ENCODE data around the gene MAGEB6.
"Not testable (repeated sequence)": the region's sequence is repeated elsewhere in the genome, so short reads cannot be mapped to it uniquely, and the experiment has no call there.

The MAGEB6 gene, protein sequence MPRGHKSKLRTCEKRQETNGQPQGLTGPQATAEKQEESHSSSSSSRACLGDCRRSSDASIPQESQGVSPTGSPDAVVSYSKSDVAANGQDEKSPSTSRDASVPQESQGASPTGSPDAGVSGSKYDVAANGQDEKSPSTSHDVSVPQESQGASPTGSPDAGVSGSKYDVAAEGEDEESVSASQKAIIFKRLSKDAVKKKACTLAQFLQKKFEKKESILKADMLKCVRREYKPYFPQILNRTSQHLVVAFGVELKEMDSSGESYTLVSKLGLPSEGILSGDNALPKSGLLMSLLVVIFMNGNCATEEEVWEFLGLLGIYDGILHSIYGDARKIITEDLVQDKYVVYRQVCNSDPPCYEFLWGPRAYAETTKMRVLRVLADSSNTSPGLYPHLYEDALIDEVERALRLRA

DNA sequence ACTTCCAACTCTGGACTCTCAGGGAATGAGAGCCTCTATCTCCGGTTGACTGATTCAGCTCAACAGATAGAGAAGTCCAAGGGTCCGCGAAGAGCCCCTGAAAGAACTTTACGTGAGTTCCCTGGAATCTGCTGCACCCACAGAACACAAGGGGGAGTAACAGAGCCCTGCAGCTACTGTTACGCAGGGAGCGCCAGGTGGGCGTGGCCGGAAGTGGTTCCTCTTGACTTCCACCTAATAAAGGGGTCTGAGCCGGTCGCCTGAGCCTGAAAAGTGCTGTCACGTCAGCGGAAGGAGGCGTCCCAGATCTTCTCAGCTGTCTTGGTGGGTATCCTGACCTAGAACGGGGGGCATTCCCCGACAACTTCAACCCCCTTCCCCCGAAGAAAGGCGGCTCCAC is at the start of gene MAGEB6:
MAGEB6 (plus strand) TSS at position 237 of the 400 bp plus-strand sequence. CDS start 1,407 bp downstream, outside the sequence.
- no peak within 1 kb of the TSS for H3K27ac ChIP-seq
- no peaks in the 10 kb centered on the region for H3K79me2 ChIP-seq
- no peaks in the 10 kb centered on the region for H3K27me3 ChIP-seq (ENCODE audit: control insufficient read depth, insufficient read depth, low read length)
- H3K36me3 ChIP-seq (ENCODE audit: control insufficient read depth, insufficient read depth, low read length) = no peaks in the 10 kb centered on the region
- H3K4me2 ChIP-seq (ENCODE audit: low read length) = no peak within 1 kb of the TSS
- no peak within 1 kb of the TSS for H3K9ac ChIP-seq
- no peaks in the 10 kb centered on the region for H3K4me1 ChIP-seq
- no peaks in the 10 kb centered on the region for H3K9me3 ChIP-seq (ENCODE audit: control insufficient read depth, low read length)
- TF ChIP-seq, protein P1, sequence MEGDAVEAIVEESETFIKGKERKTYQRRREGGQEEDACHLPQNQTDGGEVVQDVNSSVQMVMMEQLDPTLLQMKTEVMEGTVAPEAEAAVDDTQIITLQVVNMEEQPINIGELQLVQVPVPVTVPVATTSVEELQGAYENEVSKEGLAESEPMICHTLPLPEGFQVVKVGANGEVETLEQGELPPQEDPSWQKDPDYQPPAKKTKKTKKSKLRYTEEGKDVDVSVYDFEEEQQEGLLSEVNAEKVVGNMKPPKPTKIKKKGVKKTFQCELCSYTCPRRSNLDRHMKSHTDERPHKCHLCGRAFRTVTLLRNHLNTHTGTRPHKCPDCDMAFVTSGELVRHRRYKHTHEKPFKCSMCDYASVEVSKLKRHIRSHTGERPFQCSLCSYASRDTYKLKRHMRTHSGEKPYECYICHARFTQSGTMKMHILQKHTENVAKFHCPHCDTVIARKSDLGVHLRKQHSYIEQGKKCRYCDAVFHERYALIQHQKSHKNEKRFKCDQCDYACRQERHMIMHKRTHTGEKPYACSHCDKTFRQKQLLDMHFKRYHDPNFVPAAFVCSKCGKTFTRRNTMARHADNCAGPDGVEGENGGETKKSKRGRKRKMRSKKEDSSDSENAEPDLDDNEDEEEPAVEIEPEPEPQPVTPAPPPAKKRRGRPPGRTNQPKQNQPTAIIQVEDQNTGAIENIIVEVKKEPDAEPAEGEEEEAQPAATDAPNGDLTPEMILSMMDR (IDR thresholded peaks at IDR 0.05) = no peak
- H3K4me3 ChIP-seq (ENCODE audit: low read depth, low read length) = no peak within 1 kb of the TSS
- no peak within 1 kb of the TSS for H2AFZ ChIP-seq

DNA sequence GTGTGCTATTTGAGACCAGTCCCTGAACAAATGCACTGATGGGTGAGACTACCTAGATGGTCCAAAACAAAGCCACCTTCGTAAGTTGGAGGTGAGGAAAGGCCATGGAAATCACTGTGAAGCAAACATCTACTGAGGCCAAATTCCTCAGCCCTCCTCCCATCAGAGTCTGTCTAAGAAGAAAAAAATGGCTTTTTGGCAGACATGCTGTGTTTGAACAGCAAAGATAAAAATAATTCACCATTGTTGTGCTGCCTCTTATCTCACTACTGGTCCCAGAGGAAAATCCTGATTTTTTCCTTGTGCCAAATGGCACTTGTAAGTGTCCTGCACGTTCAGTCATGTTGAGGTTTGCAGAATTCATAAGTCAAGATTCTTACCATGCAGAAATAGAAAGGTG is 46.2 kb upstream of the MAGEB6 start:
- no peak overlapping the region for H3K4me3 ChIP-seq (ENCODE audit: low read depth, low read length)
- no peak overlapping the region for H3K27ac ChIP-seq
- no peaks in the 10 kb centered on the region for H3K36me3 ChIP-seq (ENCODE audit: control insufficient read depth, insufficient read depth, low read length)
- TF ChIP-seq, protein P1 (IDR thresholded peaks at IDR 0.05) = no peak
- H2AFZ ChIP-seq = no peak overlapping the region
- no peaks in the 10 kb centered on the region for H3K79me2 ChIP-seq
- H3K27me3 ChIP-seq (ENCODE audit: control insufficient read depth, insufficient read depth, low read length) = no peaks in the 10 kb centered on the region
- no peak overlapping the region for H3K4me2 ChIP-seq (ENCODE audit: low read length)
- no peaks in the 10 kb centered on the region for H3K4me1 ChIP-seq
- H3K9ac ChIP-seq = no peak overlapping the region
- no peaks in the 10 kb centered on the region for H3K9me3 ChIP-seq (ENCODE audit: control insufficient read depth, low read length)

DNA sequence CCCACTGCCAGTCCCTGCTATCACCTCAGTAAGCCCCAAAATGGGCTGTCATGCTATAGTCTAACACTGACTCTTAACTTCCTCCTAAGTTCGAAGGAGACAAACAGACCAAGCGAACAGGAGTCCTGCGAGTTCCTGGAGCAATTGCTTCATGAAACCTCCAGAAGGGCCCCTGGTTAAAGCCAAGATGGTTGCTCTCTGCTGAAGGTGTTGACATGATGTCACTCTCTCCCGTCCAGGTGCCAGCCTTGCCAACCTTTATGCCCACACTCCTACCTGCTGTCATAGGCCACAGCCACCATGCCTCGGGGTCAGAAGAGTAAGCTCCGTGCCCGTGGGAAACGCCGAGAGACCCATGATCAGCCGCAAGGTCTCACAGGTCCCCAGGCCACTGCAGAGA is 31.9 kb upstream of the MAGEB6 start, which contains the start of gene MAGEB6B:
MAGEB6B (plus strand) TSS at position 301 of the 400 bp plus-strand sequence; CDS start at position 301, 0 bp downstream.
- Histone ChIP-seq H3K27me3 (ENCODE audit: control insufficient read depth, insufficient read depth, low read length) (no peaks in the 10 kb centered on the region), H2AFZ (no peak within 1 kb of the TSS), H3K9ac (no peak within 1 kb of the TSS), H3K4me1 (no peaks in the 10 kb centered on the region), H3K79me2 (no peaks in the 10 kb centered on the region), H3K4me2 (ENCODE audit: low read length) (no peak within 1 kb of the TSS), H3K9me3 (ENCODE audit: control insufficient read depth, low read length) (no peaks in the 10 kb centered on the region), H3K27ac (no peak within 1 kb of the TSS), H3K36me3 (ENCODE audit: control insufficient read depth, insufficient read depth, low read length) (no peaks in the 10 kb centered on the region), H3K4me3 (ENCODE audit: low read depth, low read length) (no peak within 1 kb of the TSS)
- TF ChIP-seq, protein P1 (IDR thresholded peaks at IDR 0.05) = no peak

DNA sequence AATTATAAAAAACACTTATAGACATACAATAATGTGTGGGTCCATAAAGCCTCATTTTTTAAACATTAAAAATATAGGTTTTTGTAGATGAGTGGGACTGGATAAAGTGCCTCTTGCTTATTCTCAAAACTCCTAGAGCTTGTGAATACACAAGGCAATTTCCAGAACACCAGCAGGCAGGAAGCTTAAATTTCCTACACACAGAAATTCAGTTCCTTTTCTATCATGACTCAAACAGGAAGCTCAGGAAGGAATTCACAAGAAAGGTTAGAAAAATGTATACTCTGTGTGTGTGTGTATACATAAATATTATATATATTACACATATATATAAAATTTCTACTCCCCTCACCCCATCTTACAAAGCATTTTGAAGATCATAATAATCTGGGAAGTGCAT is 11.3 kb downstream of the MAGEB6 start:
- no peak overlapping the region for H3K27ac ChIP-seq
- H3K27me3 ChIP-seq (ENCODE audit: control insufficient read depth, insufficient read depth, low read length) = no peaks in the 10 kb centered on the region
- H3K4me1 ChIP-seq = no peaks in the 10 kb centered on the region
- no peak overlapping the region for H2AFZ ChIP-seq
- H3K36me3 ChIP-seq (ENCODE audit: control insufficient read depth, insufficient read depth, low read length) = no peaks in the 10 kb centered on the region
- H3K9me3 ChIP-seq (ENCODE audit: control insufficient read depth, low read length) = no peaks in the 10 kb centered on the region
- no peak overlapping the region for H3K4me3 ChIP-seq (ENCODE audit: low read depth, low read length)
- no peak overlapping the region for H3K9ac ChIP-seq
- H3K4me2 ChIP-seq (ENCODE audit: low read length) = no peak overlapping the region
- H3K79me2 ChIP-seq = no peaks in the 10 kb centered on the region
- TF ChIP-seq, protein P1 (IDR thresholded peaks at IDR 0.05) = no peak

DNA sequence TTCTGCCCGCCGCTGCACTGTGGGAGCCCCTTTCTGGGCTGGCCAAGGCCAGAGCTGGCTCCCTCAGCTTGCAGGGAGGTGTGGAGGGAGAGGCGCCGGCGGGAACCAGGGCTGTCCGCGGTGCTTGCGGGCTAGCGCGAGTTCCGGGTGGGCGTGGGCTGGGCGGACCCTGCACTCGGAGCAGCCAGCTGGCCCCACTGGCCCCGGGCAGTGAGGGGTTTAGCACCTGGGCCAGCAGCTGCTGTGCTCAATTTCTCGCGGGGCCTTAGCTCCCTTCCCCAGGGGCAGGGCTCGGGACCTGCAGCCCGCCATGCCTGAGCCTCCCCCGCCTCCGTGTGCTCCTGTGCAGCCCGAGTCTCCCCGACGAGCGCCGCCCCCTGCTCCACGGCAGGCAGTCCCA is 12.5 kb downstream of the MAGEB6 start:
- H3K4me1 ChIP-seq; H3K4me2 ChIP-seq (ENCODE audit: low read length); H3K27ac ChIP-seq; H3K4me3 ChIP-seq (ENCODE audit: low read depth, low read length); H3K9me3 ChIP-seq (ENCODE audit: control insufficient read depth, low read length); H3K27me3 ChIP-seq (ENCODE audit: control insufficient read depth, insufficient read depth, low read length); H3K36me3 ChIP-seq (ENCODE audit: control insufficient read depth, insufficient read depth, low read length); H2AFZ ChIP-seq; H3K9ac ChIP-seq; H3K79me2 ChIP-seq: not testable (repeated sequence)

Measured in parathyroid adenoma (tissue), 2 donors.